ENCODE results near the gene ASCC1. TPM values are rescaled to one million over a fixed set of nuclear protein-coding genes. Genes with fewer than 3 reads are reported as not detected.

Gene ASCC1
- total RNA-seq, 1 donor, result 41.0 TPM

GRCh38 chr10:72056932-72057751, 158.9 kb downstream of the ASCC1 start:
- TF ChIP-seq CTCF (IDR thresholded peaks at IDR 0.05; ENCODE audit: insufficient read depth, low read depth, low read length), result no peak
- H3K4me3 ChIP-seq (ENCODE audit: low read depth, low read length), result no peak overlapping the region
- DNase-seq (ENCODE audit: low read depth), result no peak

- no peak overlapping the region for H3K4me3 ChIP-seq (ENCODE audit: low read depth, low read length)
- DNase-seq (ENCODE audit: low read depth), result no peak
- no peak for TF ChIP-seq CTCF (IDR thresholded peaks at IDR 0.05; ENCODE audit: insufficient read depth, low read depth, low read length)
Measured at GRCh38 chr10:72056113-72056512, 160.0 kb downstream of the ASCC1 start.

GRCh38 chr10:72053690-72054089, 162.4 kb downstream of the ASCC1 start:
- TF ChIP-seq CTCF (IDR thresholded peaks at IDR 0.05; ENCODE audit: insufficient read depth, low read depth, low read length), result no peak
- H3K4me3 ChIP-seq (ENCODE audit: low read depth, low read length), result no peak overlapping the region
- DNase-seq (ENCODE audit: low read depth), result no peak

DNA sequence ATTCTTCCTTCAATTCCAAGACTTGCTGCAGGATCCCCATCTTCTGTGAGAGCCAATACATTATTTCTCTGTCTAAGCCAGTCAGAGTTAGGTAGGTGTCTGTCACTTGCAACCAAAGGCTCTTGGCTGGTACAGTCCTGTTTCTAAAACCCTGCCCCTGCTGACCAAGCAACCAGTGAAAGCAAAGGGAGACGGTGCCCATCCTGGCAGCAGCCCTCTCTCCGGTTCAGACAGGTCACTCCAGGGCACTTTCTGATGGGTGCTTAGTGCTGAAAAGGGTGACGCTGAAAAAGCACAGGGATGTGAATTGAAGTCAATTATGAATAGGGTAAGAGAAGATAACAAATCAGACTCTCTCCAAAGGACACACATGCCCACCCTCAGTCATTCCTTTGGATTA, 165.2 kb downstream of the ASCC1 start:
- no peak for DNase-seq (ENCODE audit: low read depth)

DNA sequence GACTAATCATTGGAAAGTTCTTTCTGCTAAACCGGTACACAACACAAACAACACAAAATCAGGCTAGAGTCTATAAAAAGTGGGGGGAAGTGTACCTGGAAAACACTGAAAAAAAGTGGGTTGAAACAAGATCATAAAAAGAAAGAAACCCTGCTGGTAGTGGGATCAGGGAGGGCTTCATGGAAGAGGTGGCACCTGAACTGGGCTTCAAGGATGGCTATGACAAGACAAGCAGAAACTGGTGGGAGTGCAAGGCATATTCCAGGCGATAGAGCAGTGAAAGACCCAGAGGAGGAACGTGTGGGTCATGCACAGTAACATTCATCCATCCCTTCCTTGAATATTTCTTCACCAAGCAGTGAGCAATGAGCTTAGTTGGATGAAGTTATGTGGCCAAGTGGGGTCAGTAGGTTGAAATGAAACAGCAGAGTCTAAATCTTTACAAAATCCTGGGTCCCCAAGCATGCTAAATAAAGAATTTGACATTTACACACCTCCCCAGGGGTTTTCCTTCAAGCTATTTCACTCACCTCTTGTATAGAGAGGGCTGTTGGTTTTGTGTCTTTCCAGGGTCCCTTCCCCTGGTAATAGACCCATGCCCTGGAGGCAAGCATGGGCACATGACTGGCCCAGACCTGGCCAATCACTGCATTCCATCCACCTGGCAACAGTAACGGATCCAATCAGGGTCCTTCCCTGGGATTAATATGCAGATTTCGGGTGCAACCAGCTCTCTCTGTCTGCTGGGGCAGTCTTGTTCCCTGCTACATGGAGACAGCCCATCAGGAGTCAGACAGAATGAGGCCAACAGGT, 165.9 kb downstream of the ASCC1 start:
- TF ChIP-seq CTCF (IDR thresholded peaks at IDR 0.05; ENCODE audit: insufficient read depth, low read depth, low read length), result no peak
- H3K4me3 ChIP-seq (ENCODE audit: low read depth, low read length), result no peak overlapping the region
- no peak for DNase-seq (ENCODE audit: low read depth)

More for the DNA sequence above, 165.2 kb downstream of the ASCC1 start:
- no peak overlapping the region for H3K4me3 ChIP-seq (ENCODE audit: low read depth, low read length)
- no peak for TF ChIP-seq CTCF (IDR thresholded peaks at IDR 0.05; ENCODE audit: insufficient read depth, low read depth, low read length)

DNA sequence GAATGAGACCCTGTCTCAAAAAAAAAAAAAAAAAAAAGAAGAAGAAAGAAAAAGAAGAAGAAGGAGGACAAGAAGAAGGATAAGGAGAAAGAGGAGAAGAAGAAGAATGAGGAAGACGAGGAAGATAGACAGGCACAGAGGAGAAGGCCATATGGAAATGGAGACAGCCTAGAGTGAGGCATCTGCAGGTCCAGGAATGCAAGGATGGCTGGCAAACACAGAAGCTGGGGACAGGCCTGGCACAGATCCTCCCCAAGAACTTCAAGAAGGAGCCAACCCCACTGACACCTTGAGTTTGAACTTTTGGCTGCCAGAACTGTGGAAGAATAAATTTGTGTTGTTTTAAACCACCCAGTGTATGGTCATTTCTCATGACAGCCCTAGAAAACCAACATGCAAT, 166.6 kb downstream of the ASCC1 start:
- TF ChIP-seq CTCF (IDR thresholded peaks at IDR 0.05; ENCODE audit: insufficient read depth, low read depth, low read length), result no peak
- no peak overlapping the region for H3K4me3 ChIP-seq (ENCODE audit: low read depth, low read length)
- DNase-seq (ENCODE audit: low read depth), result no peak

Measured in fibroblast of villous mesenchyme (primary cell).